Trophoblast cell (in vitro differentiated cells and primary cell): Measurements from ENCODE around the gene ESPL1.

Experiments
- DNase-seq, 2 donors: peaks; one replicate each; pipeline ENCODE4 v3.0.0-alpha.2; 2016
- H2AFZ ChIP-seq: 2 replicates; pipeline ENCODE4 v1.6.1; 2013; ENCODE audit warnings: low read length, moderate library complexity, mild to moderate bottlenecking; ENCODE audit not compliant: insufficient read depth, poor library complexity
- H2AK5ac ChIP-seq: 2 replicates; pipeline ENCODE4 v1.6.1; 2013; ENCODE audit warnings: mild to moderate bottlenecking, low read length
- H2BK120ac ChIP-seq: 2 replicates; pipeline ENCODE4 v1.6.1; 2013; ENCODE audit warnings: low read length, mild to moderate bottlenecking, moderate library complexity; ENCODE audit not compliant: insufficient read depth, poor library complexity
- H2BK12ac ChIP-seq: 2 replicates; pipeline ENCODE4 v1.6.1; 2013; ENCODE audit warnings: mild to moderate bottlenecking, low read length, moderate library complexity
- H2BK5ac ChIP-seq: 2 replicates; pipeline ENCODE4 v1.6.1; 2013; ENCODE audit warnings: low read length, low read depth, moderate library complexity, mild to moderate bottlenecking; ENCODE audit not compliant: poor library complexity
- H3K14ac ChIP-seq: 2 replicates; pipeline ENCODE4 v1.6.1; 2013; ENCODE audit warnings: mild to moderate bottlenecking, low read length
- H3K18ac ChIP-seq: 2 replicates; pipeline ENCODE4 v1.6.1; 2013; ENCODE audit warnings: mild to moderate bottlenecking, low read length
- H3K23ac ChIP-seq: 2 replicates; pipeline ENCODE4 v1.6.1; 2013; ENCODE audit warnings: low read length
- H3K27ac ChIP-seq: 2 replicates; pipeline ENCODE4 v1.5.1; 2013; ENCODE audit warnings: low read depth, mild to moderate bottlenecking, inconsistent platforms, low read length, moderate library complexity
- H3K27me3 ChIP-seq: 2 replicates; pipeline ENCODE4 v1.6.1; 2013; ENCODE audit warnings: inconsistent platforms, mild to moderate bottlenecking, low read length, moderate library complexity; ENCODE audit not compliant: insufficient read depth
- H3K36me3 ChIP-seq, 2 experiments: 1 replicate in 1 of 2; 2 replicates in 1 of 2; pipeline ENCODE4 v1.6.1; 2013; ENCODE audit warnings: low read length in 2 of 2, mild to moderate bottlenecking in 2 of 2, moderate library complexity in 1 of 2; ENCODE audit not compliant: insufficient read depth in 2 of 2, control insufficient read depth in 1 of 2
- H3K4ac ChIP-seq: 2 replicates; pipeline ENCODE4 v1.6.1; 2013; ENCODE audit warnings: low read depth, mild to moderate bottlenecking, low read length, moderate library complexity
- H3K4me1 ChIP-seq, 2 experiments: 1 replicate in 1 of 2; 2 replicates in 1 of 2; pipeline ENCODE4 v1.6.1; 2013; ENCODE audit warnings: low read length in 2 of 2, mild to moderate bottlenecking in 2 of 2, moderate library complexity in 1 of 2; ENCODE audit not compliant: insufficient read depth in 2 of 2, control insufficient read depth in 1 of 2
- H3K4me2 ChIP-seq: 2 replicates; pipeline ENCODE4 v1.6.1; 2013; ENCODE audit warnings: inconsistent platforms, mild to moderate bottlenecking, low read length, moderate library complexity
- H3K4me3 ChIP-seq: 2 replicates; pipeline ENCODE4 v1.5.1; 2013; ENCODE audit warnings: mild to moderate bottlenecking, low read depth, low read length, inconsistent platforms
- H3K79me1 ChIP-seq: one replicate; pipeline ENCODE4 v1.6.1; 2013; ENCODE audit warnings: low read length
- H3K79me2 ChIP-seq: 2 replicates; pipeline ENCODE4 v1.6.1; 2013; ENCODE audit warnings: low read length, mild to moderate bottlenecking; ENCODE audit not compliant: control insufficient read depth, insufficient read depth, poor library complexity
- H3K9ac ChIP-seq: 2 replicates; pipeline ENCODE4 v1.6.1; 2013; ENCODE audit warnings: mild to moderate bottlenecking, low read length
- H3K9me3 ChIP-seq: 2 replicates; pipeline ENCODE4 v1.6.1; 2013; ENCODE audit warnings: low read depth, mild to moderate bottlenecking, control low read depth, inconsistent platforms, low read length; ENCODE audit not compliant: insufficient read depth
- H4K12ac ChIP-seq: 2 replicates; pipeline ENCODE4 v1.6.1; 2013; ENCODE audit warnings: low read depth, mild to moderate bottlenecking, low read length, moderate library complexity
- H4K8ac ChIP-seq: 2 replicates; pipeline ENCODE4 v1.6.1; 2013; ENCODE audit warnings: low read depth, mild to moderate bottlenecking, low read length, moderate library complexity
- H4K91ac ChIP-seq: one replicate; pipeline ENCODE4 v1.6.1; 2013; ENCODE audit warnings: low read depth, mild to moderate bottlenecking, low read length, moderate library complexity
- WGBS: extraction: QIAGEN DNeasy Blood & Tissue Kit; methylation state at CpG from one replicate; pipeline ENCODE4 v1.1.7; 2013; ENCODE audit warnings: missing lambda C conversion rate; ENCODE audit not compliant: insufficient read length, insufficient coverage; ENCODE audit errors: extremely low coverage; 5-methylcytosine and 5-hydroxymethylcytosine counted together

Gene ESPL1

DNA sequence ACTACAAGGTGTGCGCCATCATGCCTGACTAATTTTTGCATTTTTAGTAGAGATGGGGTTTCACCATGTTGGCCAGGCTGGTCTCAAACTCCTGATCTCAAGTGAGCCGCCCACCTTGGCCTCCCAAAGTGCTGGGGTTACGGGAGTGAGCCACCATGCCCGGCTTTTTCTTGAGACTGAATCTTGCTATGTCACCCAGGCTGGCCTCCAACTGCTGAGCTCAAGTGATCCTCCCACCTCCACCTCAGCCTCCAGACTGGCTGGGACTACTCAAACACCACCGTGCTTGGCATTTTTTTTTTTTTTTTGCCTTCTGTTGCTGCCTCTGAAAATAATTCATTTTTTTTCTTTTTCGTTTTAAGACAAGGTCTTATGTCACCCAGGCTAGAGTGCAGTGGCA lies 8.2 kb upstream of the ESPL1 start:
- Histone ChIP-seq H2AK5ac (no peak overlapping the region), H3K36me3 (peaks cover 0 to 2% of the 10 kb centered on the region in 2 experiments), H3K9me3 (no peaks in the 10 kb centered on the region), H3K27me3 (no peaks in the 10 kb centered on the region), H3K4ac (no peak overlapping the region), H3K4me3 (no peak overlapping the region), H3K4me1 (peaks cover 0 to 6% of the 10 kb centered on the region in 2 experiments), H3K9ac (no peak overlapping the region), H2BK120ac (no peak overlapping the region), H3K23ac (no peak overlapping the region), H3K4me2 (no peak overlapping the region), H2BK5ac (no peak overlapping the region), H2BK12ac (no peak overlapping the region), H3K14ac (no peak overlapping the region), H3K27ac (no peak overlapping the region), H4K12ac (no peak overlapping the region), H3K18ac (no peak overlapping the region), H4K8ac (no peak overlapping the region), H2AFZ (no peak overlapping the region), H3K79me1 (no peaks in the 10 kb centered on the region), H3K79me2 (no peaks in the 10 kb centered on the region), H4K91ac (no peak overlapping the region)
- DNase-seq = no peak
- WGBS = no CpG with 5 or more reads among the region's 6 CpGs

DNA sequence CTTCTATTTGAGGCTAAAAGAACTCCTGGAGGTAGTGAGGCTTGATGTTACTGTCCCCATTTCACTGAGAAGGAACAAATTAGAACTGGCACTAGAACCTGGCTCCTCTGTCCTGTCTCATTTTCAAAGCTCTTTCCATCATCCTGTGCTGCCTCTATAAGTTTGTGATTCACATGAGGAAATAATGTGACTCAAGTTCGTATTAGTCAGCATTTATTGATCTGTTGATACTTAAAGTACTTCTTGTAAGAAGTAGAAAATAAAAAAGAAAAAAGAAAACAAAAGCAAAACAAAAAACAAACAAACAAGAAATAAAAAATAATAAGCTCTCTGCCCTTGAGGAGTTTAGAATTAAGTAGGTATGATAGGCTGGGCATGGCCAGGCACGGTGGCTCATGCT lies 2.3 kb upstream of the ESPL1 start:
- Histone ChIP-seq H3K79me2 (peaks cover 3% of the 10 kb centered on the region), H2BK12ac (no peak overlapping the region), H3K79me1 (peaks cover 5% of the 10 kb centered on the region), H2BK120ac (no peak overlapping the region), H3K4me3 (no peak overlapping the region), H2BK5ac (no peak overlapping the region), H3K14ac (no peak overlapping the region), H4K91ac (no peak overlapping the region), H3K23ac (no peak overlapping the region), H3K9ac (no peak overlapping the region), H3K4ac (no peak overlapping the region), H3K4me1 (peaks cover 12 to 16% of the 10 kb centered on the region in 2 experiments), H4K12ac (no peak overlapping the region), H3K9me3 (no peaks in the 10 kb centered on the region), H3K18ac (no peak overlapping the region), H4K8ac (no peak overlapping the region), H3K36me3 (peaks cover 9 to 16% of the 10 kb centered on the region in 2 experiments), H2AK5ac (no peak overlapping the region), H3K27me3 (no peaks in the 10 kb centered on the region), H3K4me2 (no peak overlapping the region), H2AFZ (no peak overlapping the region), H3K27ac (no peak overlapping the region)
- WGBS = no CpG with 5 or more reads among the region's 2 CpGs
- no peak for DNase-seq

DNA sequence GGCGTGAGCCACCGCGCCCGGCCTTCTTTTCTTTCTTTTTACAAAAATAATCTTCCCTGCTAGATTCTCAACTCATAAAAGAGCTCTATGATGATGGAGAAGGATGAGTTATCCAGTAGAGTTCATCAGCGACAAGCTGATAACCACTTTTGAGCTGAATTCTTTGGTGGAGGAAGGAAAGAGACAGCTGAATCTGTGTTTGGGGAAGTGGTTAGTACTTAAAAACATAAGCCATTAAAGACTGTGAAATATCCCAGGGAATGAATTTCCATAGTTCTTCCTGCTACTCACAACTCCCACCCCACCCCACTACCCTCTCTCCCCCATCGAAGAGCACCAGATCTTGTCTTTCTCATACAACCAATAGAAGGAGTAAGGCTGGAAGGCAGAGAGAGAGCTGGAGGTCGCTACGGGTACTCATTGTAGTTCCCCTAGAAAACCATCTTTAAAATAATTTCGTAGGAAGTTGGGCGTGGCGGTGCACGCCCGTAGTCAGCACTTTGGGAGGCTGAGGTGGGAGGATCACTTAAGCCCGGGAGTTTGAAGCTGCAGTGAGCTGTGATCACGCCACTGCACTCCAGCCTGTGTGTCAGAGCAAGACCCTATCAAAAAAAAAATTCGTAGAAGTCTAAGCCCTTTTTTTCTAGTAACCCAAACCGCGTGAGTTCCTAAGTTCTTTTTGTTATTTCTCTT lies 647 bp upstream of the ESPL1 start:
- Histone ChIP-seq H2BK120ac (no peak overlapping the region), H2BK5ac (no peak overlapping the region), H3K18ac (no peak overlapping the region), H4K8ac (peak overlapping the region; percentile 71), H2BK12ac (no peak overlapping the region), H3K9me3 (no peaks in the 10 kb centered on the region), H4K12ac (no peak overlapping the region), H3K27ac (no peak overlapping the region), H3K4me2 (peak overlapping the region; percentile 93), H3K4me3 (no peak overlapping the region), H3K36me3 (peaks cover 14 to 17% of the 10 kb centered on the region in 2 experiments), H3K23ac (no peak overlapping the region), H3K14ac (no peak overlapping the region), H2AK5ac (no peak overlapping the region), H3K4me1 (peaks cover 12 to 16% of the 10 kb centered on the region in 2 experiments), H4K91ac (no peak overlapping the region), H3K79me1 (peaks cover 5% of the 10 kb centered on the region), H3K4ac (no peak overlapping the region), H3K27me3 (no peaks in the 10 kb centered on the region), H3K9ac (no peak overlapping the region), H3K79me2 (peaks cover 3% of the 10 kb centered on the region), H2AFZ (peak overlapping the region; percentile 75)
- no CpG with 5 or more reads among the region's 18 CpGs for WGBS
- peak in 1 of 2 donors; percentile 46 for DNase-seq

DNA sequence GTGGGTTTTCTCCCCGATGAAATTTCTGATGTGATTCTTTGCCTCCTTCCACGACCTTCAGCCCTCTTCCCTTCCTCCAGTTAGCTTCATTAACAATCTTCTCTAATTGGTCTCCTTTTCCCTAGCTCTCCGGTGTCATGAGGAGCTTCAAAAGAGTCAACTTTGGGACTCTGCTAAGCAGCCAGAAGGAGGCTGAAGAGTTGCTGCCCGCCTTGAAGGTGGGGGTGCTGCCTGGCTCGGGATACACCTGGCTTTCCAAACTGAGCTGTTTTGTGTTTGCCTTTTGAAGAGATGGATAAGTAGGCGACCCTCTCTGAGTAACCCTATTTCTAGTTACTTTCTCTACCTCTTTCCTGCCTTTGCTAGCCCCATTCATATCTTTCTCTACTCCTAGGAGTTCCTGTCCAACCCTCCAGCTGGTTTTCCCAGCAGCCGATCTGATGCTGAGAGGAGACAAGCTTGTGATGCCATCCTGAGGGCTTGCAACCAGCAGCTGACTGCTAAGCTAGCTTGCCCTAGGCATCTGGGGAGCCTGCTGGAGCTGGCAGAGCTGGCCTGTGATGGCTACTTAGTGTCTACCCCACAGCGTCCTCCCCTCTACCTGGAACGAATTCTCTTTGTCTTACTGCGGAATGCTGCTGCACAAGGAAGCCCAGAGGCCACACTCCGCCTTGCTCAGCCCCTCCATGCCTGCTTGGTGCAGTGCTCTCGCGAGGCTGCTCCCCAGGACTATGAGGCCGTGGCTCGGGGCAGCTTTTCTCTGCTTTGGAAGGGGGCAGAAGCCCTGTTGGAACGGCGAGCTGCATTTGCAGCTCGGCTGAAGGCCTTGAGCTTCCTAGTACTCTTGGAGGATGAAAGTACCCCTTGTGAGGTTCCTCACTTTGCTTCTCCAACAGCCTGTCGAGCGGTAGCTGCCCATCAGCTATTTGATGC lies 797 bp downstream of the ESPL1 start:
- H4K8ac ChIP-seq = peak overlapping the region; percentile 80
- peak overlapping the region; percentile 29 for H3K4ac ChIP-seq
- peak overlapping the region; percentile 90 for H2AFZ ChIP-seq
- H3K79me1 ChIP-seq = peaks cover 5% of the 10 kb centered on the region
- peak overlapping the region; percentile 18 for H2BK120ac ChIP-seq
- WGBS = no CpG with 5 or more reads among the region's 20 CpGs
- H2BK5ac ChIP-seq = peak overlapping the region; percentile 83
- peak overlapping the region; percentile 89 for H3K18ac ChIP-seq
- no peak overlapping the region for H2BK12ac ChIP-seq
- H4K91ac ChIP-seq = peak overlapping the region; percentile 70
- H3K14ac ChIP-seq = peak overlapping the region; percentile 85
- H3K27ac ChIP-seq = no peak overlapping the region
- peaks cover 3% of the 10 kb centered on the region for H3K79me2 ChIP-seq
- no peaks in the 10 kb centered on the region for H3K27me3 ChIP-seq
- no peak overlapping the region for H4K12ac ChIP-seq
- H3K9me3 ChIP-seq = no peaks in the 10 kb centered on the region
- peak overlapping the region; percentile 100 for H3K4me3 ChIP-seq
- H3K4me2 ChIP-seq = peak overlapping the region; percentile 93
- peak overlapping the region; percentile 96 for H3K9ac ChIP-seq
- peaks cover 12 to 16% of the 10 kb centered on the region in 2 experiments for H3K4me1 ChIP-seq
- no peak overlapping the region for H2AK5ac ChIP-seq
- H3K36me3 ChIP-seq = peaks cover 18 to 20% of the 10 kb centered on the region in 2 experiments
- no peak for DNase-seq
- no peak overlapping the region for H3K23ac ChIP-seq
